NCI-H1694 treated with DMSO at 0.1 percent for 48 hours (cell line): ENCODE results near the gene GMDS.

Experiments
- DNase-seq: peaks from one replicate; lab custom pipeline; 2025; lab: John Stamatoyannopoulos, UW

The GMDS gene

GRCh38 chr6:2133716-2134310 is 111.6 kb downstream of the GMDS start:
- DNase-seq, result no peak

- DNase-seq, result no peak
Measured at GRCh38 chr6:2132916-2133315, 112.5 kb downstream of the GMDS start.

- DNase-seq, result no peak
Measured at GRCh38 chr6:2132416-2132815, 113.0 kb downstream of the GMDS start.

- no peak for DNase-seq
Measured at GRCh38 chr6:2129182-2129621, 116.2 kb downstream of the GMDS start.

DNA sequence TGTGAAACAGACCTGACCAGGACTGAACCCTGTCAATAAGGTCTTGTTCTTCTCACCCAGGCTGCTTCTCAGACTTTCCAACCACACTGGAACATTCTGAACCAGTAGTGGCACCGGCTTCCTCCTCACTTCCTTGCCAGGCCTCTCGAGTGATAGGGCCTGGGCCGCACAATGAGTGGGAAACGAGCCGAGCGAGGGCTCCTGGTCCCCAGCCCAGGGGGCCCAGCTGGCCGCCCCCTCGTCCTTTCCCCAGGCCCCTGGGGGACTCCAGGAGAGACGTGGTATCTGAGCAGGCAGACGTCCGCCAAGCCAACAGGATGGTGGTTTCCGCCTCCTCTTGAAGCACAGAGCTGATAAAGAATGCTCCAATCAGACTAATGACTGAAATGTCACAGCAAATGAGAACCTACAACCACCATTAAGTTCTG is 117.9 kb downstream of the GMDS start:
- no peak for DNase-seq

DNA sequence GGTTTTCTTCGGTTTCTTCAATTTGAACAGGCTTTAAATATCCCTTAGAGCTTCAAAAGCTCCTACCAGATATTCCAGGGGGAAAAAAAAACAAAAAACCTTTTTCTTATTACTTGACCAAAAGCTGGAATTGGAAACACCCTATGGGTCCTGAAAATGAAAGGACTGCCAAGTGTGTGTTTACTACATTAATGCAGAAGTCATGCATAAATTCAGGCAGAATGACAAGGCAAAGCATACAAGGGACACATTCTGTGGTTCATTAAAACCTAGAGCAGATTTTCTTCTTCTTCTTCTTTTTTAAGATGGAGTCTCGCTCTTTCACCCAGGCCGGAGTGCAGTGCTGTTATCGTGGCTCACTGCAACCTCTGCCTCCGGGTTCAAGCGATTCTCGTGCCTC is 119.1 kb downstream of the GMDS start:
- no peak for DNase-seq

- DNase-seq, result no peak
Measured at GRCh38 chr6:2125158-2125557, 120.2 kb downstream of the GMDS start.

- DNase-seq, result no peak
Measured at GRCh38 chr6:2124260-2124709, 121.1 kb downstream of the GMDS start.

DNA sequence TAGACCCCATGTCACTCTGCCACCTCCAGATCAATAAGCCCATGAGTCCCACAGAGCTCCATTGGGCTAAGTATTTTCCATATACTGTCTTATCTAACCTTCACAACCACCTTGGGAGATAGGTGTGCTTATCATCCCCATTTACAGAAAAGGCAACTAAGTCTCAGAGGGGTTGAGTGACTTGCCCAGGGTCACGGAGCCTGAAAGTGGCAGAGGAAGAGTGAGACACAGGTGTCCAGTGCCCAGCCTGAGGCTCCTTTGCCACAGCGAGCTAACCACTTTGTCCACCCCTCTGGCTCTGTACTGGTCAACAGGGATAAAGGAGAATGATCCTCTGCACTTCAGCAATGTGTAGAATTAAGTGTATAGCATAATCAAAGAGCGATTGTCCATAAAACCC is 124.5 kb downstream of the GMDS start:
- no peak for DNase-seq

DNA sequence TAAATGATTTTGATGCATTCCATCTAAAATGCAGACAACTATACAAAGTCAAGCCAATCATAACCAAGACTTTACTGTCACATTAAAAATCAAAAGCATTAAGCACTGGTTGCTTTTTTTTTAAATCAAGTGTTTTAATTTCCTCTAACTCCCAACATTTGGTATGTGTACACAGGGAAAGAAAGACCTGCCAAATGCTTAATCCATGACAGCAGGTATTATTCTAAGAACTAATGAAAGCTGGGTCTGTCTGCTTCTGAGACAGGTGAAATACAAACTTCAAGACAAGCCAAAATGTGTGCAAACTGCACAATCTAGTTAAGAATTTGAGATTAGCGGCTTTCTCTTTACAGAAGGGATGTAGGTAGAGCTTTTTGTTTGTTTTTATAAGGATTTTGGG is 126.1 kb downstream of the GMDS start:
- no peak for DNase-seq

GRCh38 chr6:2118136-2118535 is 127.3 kb downstream of the GMDS start:
- no peak for DNase-seq

DNA sequence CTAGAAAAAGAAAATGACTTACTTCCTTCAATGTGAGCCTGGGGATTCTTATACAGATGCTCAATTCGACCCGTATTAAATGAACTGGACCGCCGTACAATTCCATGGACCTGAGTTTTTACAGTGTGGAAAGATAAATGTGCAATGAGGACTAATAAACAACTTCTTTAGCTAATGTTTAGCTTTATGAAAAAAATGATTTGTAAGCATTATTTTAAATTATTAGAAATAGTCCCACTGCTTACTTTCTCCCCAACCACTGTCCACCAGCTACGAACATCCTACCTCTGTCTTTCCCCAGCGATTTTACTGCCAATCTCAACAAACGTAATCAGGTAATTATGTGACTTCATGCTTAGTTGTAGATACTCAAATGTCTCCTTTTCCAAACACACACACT is 128.0 kb downstream of the GMDS start:
- no peak for DNase-seq

DNA sequence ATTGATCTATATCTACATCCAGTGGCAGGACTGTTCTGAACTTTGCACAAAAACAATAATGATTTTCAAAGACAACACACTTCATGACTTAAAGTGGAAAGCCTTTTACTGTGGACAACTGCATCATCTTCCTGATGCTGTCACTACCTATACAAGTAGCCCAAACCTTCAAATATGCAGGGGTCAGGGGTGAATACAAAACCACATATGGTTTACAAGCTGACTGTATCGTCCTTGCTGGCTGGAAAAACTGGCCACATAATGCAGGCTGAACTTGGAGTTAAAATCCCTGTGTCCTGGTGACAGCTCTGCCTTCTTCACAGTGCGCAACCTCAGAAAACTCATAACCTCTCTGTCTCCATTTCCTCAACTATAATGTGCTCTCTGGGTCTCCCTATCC is 128.9 kb downstream of the GMDS start:
- DNase-seq, result no peak

DNA sequence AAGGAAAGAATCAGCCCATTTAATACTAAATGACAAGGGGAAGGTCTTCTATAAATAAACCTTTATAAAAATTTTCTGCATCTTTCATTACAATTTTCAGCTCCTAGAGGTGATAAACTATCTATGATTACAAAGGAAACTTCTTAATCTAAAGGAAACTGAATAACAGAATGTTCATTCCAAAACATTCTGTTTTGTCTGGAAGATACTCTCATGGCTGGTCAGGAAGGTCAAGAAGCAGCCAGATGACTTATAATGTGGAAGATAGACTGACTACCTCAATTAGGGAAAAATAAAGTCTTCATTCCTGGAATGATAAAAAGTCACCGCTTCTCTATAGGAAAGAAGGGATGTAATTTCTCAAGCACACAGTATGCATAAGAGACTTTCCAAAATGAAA is 131.3 kb downstream of the GMDS start:
- no peak for DNase-seq

GRCh38 chr6:2111162-2111677 is 134.2 kb downstream of the GMDS start:
- no peak for DNase-seq

DNA sequence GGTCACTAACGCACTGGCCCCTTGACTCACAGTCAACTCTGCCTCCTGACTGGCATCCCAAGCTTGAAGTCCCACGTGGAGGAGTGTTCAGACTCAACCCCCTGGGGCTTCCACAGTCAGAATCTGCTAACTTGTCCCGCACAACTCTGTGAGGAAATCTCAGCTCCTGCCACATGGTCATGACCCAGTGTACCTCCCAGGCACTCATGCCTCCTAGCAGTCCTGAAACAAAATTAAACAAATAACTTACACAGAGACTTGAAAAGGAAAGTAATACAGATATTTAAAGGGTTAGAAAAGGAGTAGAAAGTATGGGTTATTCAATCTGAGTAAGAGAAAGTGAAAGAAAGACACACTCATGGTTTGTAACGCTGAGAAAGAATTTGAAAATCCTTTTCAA is 134.9 kb downstream of the GMDS start:
- no peak for DNase-seq

DNA sequence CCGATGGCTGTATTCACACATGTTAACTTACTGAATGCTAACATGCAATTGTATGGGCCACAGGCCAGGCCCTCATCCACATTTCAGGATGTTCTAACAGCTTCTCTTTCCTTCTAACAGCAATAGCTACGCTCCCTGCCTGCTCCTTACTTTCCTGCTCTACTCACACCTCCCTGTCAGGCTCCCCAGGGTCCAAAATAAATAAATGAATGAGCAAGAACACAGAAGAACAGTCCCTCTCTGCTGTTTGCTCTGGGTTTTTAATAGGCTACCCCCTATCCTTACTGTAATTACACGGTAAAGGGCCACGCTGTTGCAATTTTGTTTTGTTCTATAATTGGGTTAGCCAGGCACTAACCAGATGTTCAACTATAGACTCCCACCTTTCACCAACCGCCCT is 135.6 kb downstream of the GMDS start:
- no peak for DNase-seq

DNA sequence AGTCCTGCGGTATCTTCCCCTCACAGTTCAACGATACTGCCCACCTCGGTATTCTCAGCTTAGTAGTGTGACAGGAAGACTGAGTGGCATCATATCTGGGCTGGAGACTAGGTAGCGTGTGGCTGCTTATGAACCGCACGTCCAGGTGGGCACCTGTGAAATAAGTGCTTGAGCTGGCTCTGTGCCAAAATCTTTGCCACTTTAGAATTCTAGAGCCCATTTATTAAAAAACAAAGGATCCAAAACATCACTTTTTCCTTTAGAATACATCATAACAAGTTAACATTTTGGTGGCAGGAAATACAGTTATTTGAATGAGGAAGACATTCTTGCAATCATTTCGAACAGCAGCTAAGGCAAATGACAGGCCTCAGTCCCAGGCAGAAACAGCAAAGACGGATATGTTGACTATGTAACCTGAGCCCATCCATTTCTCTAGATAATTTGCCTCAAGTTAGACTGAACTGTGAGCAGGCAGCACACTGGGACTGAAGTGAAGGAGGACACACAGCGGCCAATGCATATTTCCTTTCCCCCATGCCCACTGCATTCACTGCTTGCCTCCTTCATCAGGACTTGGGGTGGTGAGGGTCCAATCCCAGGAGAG is 136.6 kb downstream of the GMDS start:
- no peak for DNase-seq

DNA sequence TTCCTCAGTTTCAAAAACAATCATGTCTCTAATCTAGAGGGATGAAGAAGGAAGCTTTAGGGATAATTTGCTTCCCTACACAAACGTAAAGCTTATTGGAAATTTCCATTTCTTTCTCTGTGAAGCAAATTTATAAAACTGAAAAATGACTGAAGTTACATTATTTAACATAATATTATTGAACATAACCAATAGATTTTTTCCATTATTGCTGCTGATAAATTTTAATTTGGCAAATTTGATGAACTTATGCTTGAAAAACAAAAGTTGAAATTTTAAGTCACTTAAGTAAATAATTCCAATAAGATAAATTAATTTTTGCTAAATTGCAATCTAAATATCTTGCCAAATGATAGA is 140.9 kb downstream of the GMDS start:
- no peak for DNase-seq

DNA sequence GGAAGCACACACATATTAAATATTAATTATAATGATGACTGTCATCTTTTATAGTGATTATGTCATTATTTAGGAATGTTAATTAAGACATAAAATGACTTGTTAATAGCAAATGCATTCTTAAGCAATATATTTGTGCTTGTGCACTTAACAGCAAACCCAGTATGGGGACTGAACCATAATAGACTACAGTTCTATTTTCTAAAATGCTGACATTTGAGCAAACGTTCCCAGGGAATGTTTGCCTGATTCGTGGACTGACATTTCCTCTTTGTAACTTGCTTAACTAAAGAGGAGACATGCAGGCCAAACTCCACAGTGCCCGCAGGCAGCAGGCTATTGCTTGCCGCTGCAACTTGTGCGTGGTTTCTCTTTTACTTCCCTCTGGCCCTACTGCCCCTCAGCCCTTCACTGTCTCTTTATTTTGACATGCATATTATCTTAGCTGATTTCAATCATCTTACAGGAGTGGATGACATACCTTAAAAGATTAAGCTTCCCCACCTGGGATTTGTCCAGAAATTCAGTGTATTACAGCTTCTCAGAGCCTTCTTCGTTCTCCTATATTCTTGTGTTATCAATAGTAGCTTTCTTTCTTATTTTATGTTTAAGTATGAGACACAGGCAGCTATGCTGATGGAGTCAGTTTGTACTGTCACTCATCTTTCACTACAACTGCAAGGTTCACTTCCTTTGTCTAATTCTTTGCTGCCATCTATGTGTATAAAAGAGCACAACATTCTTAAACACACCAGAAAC is 141.5 kb downstream of the GMDS start:
- peak; percentile 61 for DNase-seq

- DNase-seq, result no peak
Measured at GRCh38 chr6:2102966-2103365, 142.4 kb downstream of the GMDS start.

DNA sequence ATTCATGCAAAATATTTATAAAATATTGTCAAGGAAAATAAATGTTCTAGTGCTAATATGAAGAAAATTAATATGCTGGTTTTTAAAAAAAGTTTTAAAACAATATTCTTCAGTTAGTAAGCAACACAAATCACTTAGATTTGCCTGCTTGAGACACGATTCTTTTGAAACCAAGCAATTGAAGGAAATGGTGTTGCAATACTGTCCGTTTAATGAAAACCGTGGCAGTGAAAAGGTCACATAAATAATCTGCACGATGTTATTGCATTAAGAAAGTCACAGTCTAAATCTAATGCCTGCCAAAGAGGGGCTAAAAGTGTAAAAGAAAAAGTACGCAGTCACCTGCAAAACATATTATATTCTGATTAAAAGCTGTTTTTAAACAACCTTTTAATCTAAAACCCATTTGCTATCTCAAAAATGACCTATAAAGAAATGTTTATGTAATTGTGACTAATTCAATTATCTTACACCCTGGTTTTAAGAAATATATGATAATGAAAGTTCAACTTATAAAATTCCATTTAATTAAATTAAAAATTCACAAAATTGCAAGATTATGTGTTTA is 143.0 kb downstream of the GMDS start:
- no peak for DNase-seq

GRCh38 chr6:2101213-2101612 is 144.2 kb downstream of the GMDS start:
- DNase-seq, result no peak
